GM12873 (cell line): ENCODE measurements around the gene ARAP3.

Experiments
- TF ChIP-seq, protein P1 (sequence below): IDR thresholded peaks from 2 replicates; pipeline ENCODE4 v1.5.1; 2012; ENCODE audit warnings: low read depth, mild to moderate bottlenecking, moderate library complexity, low read length, control low read depth; ENCODE audit not compliant: insufficient read depth; ENCODE audit errors: missing control alignments

The ARAP3 gene, protein sequence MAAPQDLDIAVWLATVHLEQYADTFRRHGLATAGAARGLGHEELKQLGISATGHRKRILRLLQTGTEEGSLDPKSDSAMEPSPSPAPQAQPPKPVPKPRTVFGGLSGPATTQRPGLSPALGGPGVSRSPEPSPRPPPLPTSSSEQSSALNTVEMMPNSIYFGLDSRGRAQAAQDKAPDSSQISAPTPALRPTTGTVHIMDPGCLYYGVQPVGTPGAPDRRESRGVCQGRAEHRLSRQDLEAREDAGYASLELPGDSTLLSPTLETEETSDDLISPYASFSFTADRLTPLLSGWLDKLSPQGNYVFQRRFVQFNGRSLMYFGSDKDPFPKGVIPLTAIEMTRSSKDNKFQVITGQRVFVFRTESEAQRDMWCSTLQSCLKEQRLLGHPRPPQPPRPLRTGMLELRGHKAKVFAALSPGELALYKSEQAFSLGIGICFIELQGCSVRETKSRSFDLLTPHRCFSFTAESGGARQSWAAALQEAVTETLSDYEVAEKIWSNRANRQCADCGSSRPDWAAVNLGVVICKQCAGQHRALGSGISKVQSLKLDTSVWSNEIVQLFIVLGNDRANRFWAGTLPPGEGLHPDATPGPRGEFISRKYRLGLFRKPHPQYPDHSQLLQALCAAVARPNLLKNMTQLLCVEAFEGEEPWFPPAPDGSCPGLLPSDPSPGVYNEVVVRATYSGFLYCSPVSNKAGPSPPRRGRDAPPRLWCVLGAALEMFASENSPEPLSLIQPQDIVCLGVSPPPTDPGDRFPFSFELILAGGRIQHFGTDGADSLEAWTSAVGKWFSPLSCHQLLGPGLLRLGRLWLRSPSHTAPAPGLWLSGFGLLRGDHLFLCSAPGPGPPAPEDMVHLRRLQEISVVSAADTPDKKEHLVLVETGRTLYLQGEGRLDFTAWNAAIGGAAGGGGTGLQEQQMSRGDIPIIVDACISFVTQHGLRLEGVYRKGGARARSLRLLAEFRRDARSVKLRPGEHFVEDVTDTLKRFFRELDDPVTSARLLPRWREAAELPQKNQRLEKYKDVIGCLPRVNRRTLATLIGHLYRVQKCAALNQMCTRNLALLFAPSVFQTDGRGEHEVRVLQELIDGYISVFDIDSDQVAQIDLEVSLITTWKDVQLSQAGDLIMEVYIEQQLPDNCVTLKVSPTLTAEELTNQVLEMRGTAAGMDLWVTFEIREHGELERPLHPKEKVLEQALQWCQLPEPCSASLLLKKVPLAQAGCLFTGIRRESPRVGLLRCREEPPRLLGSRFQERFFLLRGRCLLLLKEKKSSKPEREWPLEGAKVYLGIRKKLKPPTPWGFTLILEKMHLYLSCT (N-terminal part only)

DNA sequence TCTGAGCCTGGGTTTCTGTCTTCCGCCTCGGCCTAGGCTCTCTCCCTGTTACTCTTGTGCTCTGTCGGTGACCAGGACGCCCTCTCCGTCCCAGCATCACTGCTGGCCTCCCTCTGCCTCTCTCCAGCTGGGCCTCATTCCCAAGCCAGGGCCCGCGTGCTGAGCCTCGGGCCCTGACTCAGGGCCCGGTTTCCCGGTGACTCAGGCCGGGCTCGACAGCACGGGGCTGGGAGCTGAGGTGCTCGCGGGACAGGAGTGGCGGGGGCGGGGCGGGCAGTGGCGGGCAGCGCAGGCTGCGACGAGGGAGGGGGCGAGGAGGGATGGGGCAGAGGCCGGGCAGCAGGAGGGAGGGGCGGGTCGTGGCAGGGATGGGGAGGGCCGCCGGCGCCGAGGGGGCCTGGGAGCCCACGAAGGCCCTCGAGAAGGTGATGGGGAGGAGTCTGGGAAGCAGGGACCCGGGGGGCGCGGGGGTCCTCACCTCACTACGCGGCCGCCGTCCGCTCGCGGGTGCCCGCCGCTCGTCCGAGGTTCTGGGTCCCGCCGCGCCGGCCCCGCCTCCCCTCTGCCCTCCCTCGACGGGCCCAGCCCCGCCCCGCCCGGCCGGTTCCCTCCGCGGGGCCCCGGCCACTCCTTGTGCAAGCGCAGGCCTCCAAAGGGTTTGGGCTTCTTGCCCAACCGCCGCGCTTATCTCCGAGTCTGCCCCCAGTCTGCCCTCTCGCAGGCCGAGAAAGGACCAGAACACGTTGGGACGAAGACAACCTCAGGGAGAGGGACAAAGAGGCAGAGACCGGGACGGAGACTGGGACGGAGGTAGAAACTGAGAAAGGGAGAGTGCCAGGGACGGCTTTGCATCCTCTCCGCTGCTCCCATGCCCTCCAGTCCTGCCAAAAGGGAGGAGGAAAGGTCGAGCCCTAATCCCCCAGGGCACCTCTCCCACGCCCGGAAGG, at the start of gene ARAP3:
Gene ARAP3 (minus strand): TSS at position 536 of the 947 bp plus-strand sequence. CDS start 1,744 bp downstream, outside the sequence.
- TF ChIP-seq, protein P1, sequence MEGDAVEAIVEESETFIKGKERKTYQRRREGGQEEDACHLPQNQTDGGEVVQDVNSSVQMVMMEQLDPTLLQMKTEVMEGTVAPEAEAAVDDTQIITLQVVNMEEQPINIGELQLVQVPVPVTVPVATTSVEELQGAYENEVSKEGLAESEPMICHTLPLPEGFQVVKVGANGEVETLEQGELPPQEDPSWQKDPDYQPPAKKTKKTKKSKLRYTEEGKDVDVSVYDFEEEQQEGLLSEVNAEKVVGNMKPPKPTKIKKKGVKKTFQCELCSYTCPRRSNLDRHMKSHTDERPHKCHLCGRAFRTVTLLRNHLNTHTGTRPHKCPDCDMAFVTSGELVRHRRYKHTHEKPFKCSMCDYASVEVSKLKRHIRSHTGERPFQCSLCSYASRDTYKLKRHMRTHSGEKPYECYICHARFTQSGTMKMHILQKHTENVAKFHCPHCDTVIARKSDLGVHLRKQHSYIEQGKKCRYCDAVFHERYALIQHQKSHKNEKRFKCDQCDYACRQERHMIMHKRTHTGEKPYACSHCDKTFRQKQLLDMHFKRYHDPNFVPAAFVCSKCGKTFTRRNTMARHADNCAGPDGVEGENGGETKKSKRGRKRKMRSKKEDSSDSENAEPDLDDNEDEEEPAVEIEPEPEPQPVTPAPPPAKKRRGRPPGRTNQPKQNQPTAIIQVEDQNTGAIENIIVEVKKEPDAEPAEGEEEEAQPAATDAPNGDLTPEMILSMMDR: no peak

DNA sequence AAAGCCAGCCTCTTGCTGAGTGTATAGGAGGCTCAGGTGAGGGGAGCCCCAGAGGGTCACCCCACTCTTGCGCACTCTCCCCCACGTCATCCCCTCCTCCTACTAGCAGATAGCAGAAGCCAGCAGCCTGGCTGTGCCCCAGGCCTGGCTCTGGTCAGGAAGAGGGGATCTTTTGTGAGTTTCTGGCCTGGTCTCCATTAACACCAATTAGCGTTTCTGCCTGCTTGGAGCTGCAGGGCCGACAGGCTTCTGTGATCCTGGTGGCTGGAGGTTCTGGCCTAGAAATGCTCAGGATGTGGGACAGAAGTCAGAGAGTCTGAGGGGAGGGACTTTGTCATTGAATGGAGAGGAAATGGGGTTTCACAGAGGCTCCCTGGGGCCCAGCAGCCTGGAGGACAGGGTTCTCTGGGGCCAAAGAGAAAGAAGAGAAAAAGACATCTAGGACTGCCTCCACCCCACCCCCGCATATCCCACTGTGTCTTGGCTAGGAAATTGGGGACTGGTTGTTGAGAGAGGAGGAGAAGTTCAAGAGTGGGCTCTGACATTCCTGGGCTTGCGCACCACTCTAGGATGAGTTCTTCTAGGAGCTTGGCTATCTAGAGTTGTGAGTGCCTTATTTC, 47.5 kb upstream of the ARAP3 start:
- TF ChIP-seq, protein P1: no peak

DNA sequence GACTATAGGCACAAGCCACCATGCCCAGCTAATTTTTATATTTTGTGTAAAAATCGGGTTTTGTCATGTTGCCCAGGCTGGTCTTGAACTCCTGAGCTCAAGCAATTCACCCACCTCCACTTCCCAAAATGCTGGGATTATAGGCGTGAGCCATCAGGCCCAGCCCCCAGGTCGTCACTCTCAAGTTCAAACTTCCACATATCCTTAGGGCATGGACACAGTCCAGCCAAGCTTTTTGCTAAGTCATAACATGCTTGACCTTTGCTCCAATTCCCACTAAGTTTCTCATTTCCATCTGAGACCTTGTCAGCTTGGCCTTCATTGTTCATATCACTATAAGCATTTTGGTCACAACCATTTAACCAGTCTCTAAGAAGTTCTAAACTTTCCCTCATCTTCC, 43.9 kb upstream of the ARAP3 start:
- TF ChIP-seq, protein P1: no peak

DNA sequence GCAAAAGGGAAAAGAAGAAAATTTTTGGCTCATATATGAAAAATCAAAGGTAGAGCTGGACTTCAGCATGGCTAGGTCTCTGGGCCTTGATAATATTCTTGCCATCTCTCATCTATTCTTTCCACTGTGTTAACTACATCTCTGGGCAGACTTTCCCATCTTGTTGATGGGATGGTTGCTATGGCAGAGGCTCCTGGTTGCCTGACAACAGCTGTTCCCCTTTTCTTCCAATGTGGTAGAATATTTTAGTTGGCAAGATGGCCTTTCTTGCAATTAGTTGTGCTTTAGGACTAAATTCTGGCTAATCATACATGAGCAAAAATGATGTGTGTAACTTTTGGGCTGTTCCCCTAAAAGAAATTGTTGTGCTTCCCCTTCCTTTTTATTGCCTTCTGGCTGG, 40.2 kb upstream of the ARAP3 start:
- TF ChIP-seq, protein P1: no peak

DNA sequence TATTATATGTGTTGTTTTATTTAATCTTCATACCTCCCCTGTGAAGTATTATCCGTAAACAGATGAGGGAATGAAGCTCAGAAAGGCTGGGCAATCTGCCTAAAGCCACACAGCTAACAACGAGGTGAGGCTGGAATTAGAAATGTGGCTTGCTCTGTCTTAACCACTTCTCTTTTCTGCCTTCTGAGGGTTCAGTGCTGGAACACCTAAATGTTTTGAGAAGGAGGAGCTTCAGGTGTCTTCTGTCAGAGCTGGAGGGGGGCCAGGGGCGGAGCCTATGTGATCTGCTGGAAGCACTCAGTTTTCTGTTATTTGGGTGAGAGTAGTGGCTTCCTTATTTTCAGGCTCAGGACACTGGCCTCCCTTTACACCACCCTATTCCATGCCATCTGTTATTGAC, 35.0 kb upstream of the ARAP3 start:
- TF ChIP-seq, protein P1: no peak

DNA sequence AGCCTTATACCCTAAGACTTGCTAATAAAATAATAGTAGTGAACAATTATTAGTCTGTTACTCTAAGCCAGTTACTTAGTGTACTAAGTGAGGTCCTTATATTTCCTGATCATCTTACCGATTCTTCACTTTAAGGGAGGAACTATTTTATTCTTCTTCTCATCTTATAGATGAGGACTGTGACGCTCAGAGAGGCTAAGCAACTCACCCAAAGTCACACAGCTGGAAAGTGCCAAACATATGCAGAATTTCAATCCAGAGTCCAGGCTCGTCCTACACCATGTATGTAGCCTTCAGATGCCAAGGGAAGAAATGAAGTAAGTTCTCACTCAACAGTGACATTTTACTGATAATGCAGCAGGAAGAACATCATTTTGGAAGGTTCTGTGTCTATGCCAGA, 34.4 kb upstream of the ARAP3 start:
- TF ChIP-seq, protein P1: no peak
